Neutrophil (primary cell): ENCODE data around the gene UNKL.

Experiments
- H3K27ac ChIP-seq: fragments of 200-600 bp; sonication (generic); 2 replicates; pipeline ENCODE4 v1.5.1; 2016; ENCODE audit warnings: mild to moderate bottlenecking, moderate library complexity
- H3K27me3 ChIP-seq: fragments of 200-600 bp; sonication (generic); 2 replicates; pipeline ENCODE4 v1.6.0; 2016; ENCODE audit warnings: mild to moderate bottlenecking
- H3K36me3 ChIP-seq: fragments of 200-600 bp; sonication (generic); 2 replicates; pipeline ENCODE4 v1.5.1; 2017
- H3K4me1 ChIP-seq, 2 experiments: fragments of 200-600 bp in 1 of 2; sonication (generic) in 1 of 2; 1 replicate in 1 of 2; 2 replicates in 1 of 2; pipeline versions ENCODE4 v1.5.1 to v1.6.1; 2013 to 2016; ENCODE audit warnings: low read depth in 1 of 2, low read length in 1 of 2, mild to moderate bottlenecking in 1 of 2, moderate library complexity in 1 of 2; ENCODE audit not compliant: control insufficient read depth in 1 of 2, insufficient read depth in 1 of 2
- H3K4me3 ChIP-seq, 2 experiments: fragments of 200-600 bp in 1 of 2; sonication (generic) in 1 of 2; 1 replicate in 1 of 2; 2 replicates in 1 of 2; pipeline ENCODE4 v1.5.1; 2013 to 2016; ENCODE audit warnings: low read depth in 1 of 2, low read length in 1 of 2, mild to moderate bottlenecking in 1 of 2, moderate library complexity in 1 of 2
- H3K9me3 ChIP-seq: fragments of 200-600 bp; sonication (generic); 2 replicates; pipeline ENCODE4 v1.5.1; 2016
- CTCF ChIP-seq: fragments of 200-600 bp; sonication (generic); IDR thresholded peaks from 2 replicates; pipeline ENCODE4 v1.5.1; 2016; ENCODE audit warnings: antibody characterized with exemption

UNKL gene

GRCh38 chr16:1385232-1385631, 29.3 kb downstream of the UNKL start:
- TF ChIP-seq CTCF = no peak
- no peak overlapping the region for H3K4me3 ChIP-seq
- no peak overlapping the region for H3K27ac ChIP-seq
- H3K9me3 ChIP-seq = no peaks in the 10 kb centered on the region
- peaks cover 1% of the 10 kb centered on the region for H3K27me3 ChIP-seq
- H3K4me1 ChIP-seq = peaks cover 0 to under 1% of the 10 kb centered on the region in 2 experiments
- H3K36me3 ChIP-seq = peaks cover 98% of the 10 kb centered on the region

- H3K27me3 ChIP-seq = peaks cover 16% of the 10 kb centered on the region
- no peak for TF ChIP-seq CTCF
- H3K27ac ChIP-seq = no peak overlapping the region
- peaks cover 5 to 17% of the 10 kb centered on the region in 2 experiments for H3K4me1 ChIP-seq
- no peaks in the 10 kb centered on the region for H3K9me3 ChIP-seq
- H3K4me3 ChIP-seq = no peak overlapping the region
- peaks cover 90% of the 10 kb centered on the region for H3K36me3 ChIP-seq
Measured at GRCh38 chr16:1383556-1383955, 30.9 kb downstream of the UNKL start.

- Histone ChIP-seq H3K27me3 (peaks cover 16% of the 10 kb centered on the region), H3K36me3 (peaks cover 87% of the 10 kb centered on the region), H3K9me3 (no peaks in the 10 kb centered on the region), H3K4me1 (peaks cover 8 to 21% of the 10 kb centered on the region in 2 experiments), H3K4me3 (no peak overlapping the region), H3K27ac (no peak overlapping the region)
- no peak for TF ChIP-seq CTCF
Measured at GRCh38 chr16:1381612-1382406, 32.7 kb downstream of the UNKL start.

- peak overlapping the region in 1 of 2 experiments; percentile 65 for H3K4me3 ChIP-seq
- TF ChIP-seq CTCF = no peak
- peaks cover 87% of the 10 kb centered on the region for H3K36me3 ChIP-seq
- H3K27ac ChIP-seq = no peak overlapping the region
- H3K27me3 ChIP-seq = peaks cover 16% of the 10 kb centered on the region
- H3K4me1 ChIP-seq = peaks cover 8 to 21% of the 10 kb centered on the region in 2 experiments
- H3K9me3 ChIP-seq = no peaks in the 10 kb centered on the region
Measured at GRCh38 chr16:1380195-1380594, 34.3 kb downstream of the UNKL start.

GRCh38 chr16:1379304-1380076, 35.0 kb downstream of the UNKL start:
- no peak for TF ChIP-seq CTCF
- Histone ChIP-seq H3K4me3 (peak overlapping the region; percentile 40 to 65), H3K36me3 (peaks cover 87% of the 10 kb centered on the region), H3K27ac (peak overlapping the region; percentile 56), H3K9me3 (no peaks in the 10 kb centered on the region), H3K4me1 (peaks cover 8 to 21% of the 10 kb centered on the region in 2 experiments), H3K27me3 (peaks cover 16% of the 10 kb centered on the region)
